ENCODE results near the gene BRIP1. TPM values are rescaled to one million over a fixed set of nuclear protein-coding genes. Genes with fewer than 3 reads are reported as not detected.
"Not testable (repeated sequence)": the region's sequence is repeated elsewhere in the genome, so short reads cannot be mapped to it uniquely, and the experiment has no call there.

The BRIP1 gene
- 10.5 TPM for polyA plus RNA-seq (2013, experiment 1 of 2; ENCODE audit: insufficient read length)
- polyA plus RNA-seq (2013, experiment 2 of 2; ENCODE audit: insufficient read length): 9.9 TPM

GRCh38 chr17:61862975-61863800 is at the start of gene BRIP1:
TSS of gene BRIP1 (minus strand) at chr17:61863528. CDS start at chr17:61861539, 1,989 bp downstream.
- DNase-seq: peak; percentile 94

DNA sequence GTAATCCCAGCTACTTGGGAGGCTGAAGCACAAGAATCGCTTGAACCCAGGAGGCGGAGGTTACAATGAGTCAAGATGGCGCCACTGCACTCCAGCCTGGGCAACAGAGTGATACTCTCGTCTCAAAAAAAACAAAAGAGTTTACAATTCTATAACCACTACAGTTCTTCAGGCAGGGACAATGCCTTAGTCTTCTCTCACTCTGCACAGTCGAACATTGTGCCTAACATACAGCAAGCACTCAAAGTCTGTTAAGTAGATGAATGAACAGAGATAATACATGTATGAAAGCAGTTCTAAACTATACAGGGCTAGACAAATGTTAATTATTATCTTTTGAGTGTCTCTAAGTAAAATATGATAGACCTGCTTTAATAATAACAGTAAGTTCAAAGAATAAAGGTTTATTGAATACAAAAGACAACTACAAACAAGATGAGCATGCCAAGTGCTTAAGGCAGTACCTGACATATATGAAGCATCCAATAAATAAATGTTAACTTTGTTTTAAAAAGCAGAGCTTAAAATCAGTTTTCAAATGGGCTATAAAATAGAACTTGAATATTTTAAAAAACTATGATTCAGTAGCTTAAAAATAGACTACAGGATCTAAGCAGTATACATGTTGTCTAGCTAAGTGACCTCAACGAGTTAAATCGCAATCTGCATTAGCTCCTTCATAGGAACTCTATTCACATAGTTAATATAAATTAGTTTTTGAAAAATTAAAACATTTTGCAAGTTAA is 45.1 kb upstream of the BRIP1 start:
- DNase-seq: no peak

DNA sequence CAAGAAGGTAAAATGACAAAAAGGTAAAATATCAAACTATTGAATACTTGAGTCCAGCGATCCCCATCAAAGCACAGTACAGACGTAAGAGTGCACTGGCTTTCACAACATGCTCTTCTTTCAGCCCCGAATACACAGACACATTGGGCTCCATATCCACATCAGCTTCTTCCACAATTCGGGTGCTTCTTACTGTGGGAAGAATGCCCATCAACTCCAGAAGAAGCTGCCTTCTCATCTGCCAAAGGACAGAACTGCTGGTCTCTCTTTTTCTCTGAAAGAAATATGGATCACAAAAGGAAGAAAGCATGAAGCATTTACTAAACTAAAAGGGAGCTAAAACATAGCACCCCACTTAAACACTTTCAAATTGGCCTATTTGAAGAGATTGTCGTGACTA is 44.0 kb upstream of the BRIP1 start:
- DNase-seq: no peak

DNA sequence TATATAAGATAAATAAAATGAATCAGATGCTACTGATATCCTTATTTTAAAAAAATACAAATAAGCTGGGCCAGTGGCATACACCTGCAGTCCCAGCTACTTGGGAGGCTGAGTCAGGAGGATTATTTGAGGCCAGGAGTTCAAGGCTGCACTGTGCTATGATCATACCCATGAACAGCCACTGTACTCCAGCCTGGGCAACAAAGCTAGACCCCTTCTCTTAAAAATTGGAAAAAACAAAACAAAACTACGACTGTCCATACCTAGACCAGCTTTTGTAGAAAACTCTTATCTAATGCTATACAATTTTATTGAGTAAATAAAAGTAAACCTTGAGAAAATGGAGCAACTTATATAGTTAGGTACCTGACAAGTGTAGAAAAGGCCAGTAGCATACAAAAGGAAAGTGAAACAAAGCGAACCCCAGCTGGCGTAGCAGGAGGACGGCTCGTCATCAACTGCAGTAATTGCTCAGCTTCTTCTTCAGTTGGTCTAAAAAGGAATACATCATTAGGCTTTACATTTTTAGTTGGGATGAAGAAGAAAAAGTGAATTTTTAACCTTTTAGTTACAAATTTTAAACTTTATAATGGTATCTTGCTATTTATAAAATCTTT is 40.9 kb upstream of the BRIP1 start:
- no peak for DNase-seq

DNA sequence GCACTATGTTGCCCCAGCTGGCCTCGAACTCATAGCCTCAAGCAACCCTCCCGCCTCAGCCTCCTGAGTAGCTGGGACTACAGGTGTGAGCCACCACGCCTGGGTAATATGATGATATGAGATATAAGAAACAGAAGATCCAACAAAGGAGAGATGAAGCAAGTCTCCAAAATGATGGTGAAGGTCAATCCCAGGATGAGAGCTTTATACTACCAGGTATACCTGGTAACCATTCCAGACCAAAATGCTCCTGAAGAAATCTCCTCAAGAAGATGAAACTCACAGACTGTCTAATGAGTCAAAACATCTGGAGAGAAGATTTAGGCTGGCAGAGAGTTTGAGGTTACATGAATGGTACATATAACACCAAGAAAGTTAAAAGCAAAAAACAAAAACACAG is 39.9 kb upstream of the BRIP1 start:
- DNase-seq: no peak

DNA sequence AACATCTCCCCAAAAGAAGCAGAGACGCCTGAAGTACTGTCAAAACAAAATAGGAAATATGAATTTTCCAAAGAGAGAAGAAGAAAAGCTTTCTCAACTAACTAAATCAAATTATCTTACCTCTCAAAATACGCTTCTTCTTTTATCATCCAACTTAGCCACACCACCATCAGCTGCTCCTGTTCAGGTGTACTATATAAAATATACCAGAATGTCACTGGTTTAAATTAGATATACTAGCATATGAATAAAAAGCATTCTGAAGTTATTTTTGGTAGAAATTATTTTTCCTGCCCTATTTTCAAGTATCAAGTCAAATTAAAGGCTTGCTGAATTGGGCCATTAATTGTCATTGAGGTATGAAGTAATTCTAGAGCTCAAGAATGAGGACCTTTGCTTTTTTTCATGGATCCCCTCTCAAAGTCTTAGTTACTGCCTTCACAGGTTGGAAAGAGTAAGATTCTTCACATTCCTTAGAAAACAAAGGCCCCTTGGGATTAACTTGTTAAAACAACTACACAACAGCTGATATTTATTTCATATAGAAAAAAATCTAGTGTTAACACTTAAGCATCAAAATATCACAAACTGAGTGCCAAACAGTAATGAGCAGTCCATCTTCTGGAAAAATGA is 34.3 kb upstream of the BRIP1 start:
- DNase-seq: no peak

DNA sequence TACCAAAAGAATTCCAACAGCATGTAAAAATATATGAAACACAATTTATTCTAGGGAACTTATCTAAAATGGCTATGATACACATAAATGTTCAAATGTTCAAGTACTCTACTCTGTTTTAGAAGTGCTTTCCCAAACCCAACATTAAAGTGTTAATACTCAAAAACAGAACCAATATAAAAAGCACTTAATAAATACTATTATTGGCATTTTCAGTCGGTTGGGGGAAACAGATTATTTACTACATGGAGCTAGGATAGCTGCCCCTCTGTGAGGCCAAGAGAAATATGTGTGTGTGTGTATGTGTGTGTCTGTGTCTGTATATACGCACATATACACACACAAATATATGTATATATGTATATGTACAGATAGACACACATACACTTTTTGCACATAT is 32.1 kb upstream of the BRIP1 start:
- no peak for DNase-seq

GRCh38 chr17:61894310-61894709 is 31.0 kb upstream of the BRIP1 start:
- DNase-seq: not testable (repeated sequence)

- not testable (repeated sequence) for DNase-seq
These were observed 24.4 kb upstream of the BRIP1 start for GRCh38 chr17:61887733-61888132.

DNA sequence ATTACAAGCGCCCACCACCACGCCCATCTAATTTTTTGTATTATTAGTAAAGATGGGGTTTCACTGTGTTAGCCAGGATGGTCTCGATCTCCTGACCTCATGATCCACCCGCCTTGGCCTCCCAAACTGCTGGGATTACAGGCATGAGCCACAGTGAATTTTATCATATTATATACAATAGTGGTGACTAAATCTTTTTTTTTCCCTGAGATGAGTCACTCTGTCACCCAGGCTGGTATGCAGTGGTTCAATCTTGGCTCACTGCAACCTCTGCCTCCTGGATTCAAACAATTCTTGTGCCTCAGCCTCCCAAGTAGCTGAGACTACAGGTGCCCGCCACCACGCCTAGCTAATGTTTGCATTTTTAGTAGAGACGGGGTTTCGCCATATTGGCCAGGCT is 22.5 kb upstream of the BRIP1 start:
- peak; percentile 32 for DNase-seq

- DNase-seq: no peak
These were observed 21.5 kb upstream of the BRIP1 start for GRCh38 chr17:61884864-61885263.

DNA sequence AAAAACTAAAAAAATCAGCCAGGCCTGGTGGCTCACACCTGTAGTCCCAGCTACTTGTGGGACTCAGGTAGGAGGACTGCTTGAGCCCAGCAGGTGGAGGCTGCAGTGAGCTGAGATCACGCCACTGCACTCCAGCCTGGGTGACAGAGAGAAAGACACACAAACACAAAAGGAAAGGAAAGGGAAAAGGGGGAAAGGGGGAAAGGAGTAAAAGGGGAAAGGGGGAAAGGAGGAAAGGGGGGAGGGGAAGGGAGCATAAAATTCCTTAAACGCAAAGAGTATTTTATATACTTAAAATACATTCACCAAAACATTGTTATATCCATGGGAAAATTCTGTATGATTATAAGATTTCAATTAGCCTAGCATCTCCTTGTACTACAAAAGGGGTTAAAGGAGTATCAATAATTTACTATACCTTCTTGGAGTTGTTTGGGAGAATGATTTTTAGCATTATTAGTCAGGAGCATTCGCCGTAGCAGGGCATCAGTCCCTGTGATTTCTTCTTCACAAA is 17.3 kb upstream of the BRIP1 start:
- DNase-seq: no peak

- no peak for DNase-seq
These were observed 15.8 kb upstream of the BRIP1 start for GRCh38 chr17:61878984-61879612.

DNA sequence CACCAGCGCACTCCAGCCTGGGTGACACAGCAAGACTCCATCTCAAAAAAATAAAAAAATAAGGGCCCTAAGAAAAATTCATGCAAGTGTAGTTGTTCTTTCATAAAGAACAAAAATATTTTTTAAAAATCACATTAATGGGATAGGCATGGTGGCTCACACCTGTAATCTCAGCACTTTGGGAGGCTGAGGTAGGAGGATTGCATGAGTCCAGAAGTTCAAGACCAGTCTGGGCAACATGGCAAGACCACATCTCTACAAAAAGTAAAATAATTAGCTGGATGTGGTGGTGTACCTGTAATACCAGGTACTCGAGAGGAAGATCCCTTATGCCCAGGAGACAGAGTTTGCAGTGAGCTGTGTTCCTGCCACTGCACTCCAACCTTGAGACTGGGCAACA is 15.2 kb upstream of the BRIP1 start:
- no peak for DNase-seq

DNA sequence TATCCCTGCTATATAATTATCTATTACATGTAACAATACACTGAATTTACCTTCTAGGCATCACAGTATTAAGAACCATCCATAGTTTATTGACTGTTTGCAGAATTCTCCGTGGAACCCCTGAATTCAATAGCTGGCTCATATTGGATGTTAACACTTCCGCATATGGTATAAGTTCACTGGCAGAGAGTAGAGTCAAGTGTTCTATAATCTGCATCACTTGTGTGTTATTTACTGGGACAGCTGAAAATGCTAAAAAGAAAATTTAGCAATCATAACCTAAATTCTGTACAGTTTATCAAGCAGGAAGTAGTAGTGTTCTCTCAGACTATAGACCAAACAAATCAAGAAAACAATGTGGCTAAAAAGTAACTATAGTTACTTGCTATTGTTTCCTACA is 14.5 kb upstream of the BRIP1 start:
- DNase-seq: no peak

- DNase-seq: no peak
These were observed 12.5 kb upstream of the BRIP1 start for GRCh38 chr17:61875804-61876203.

GRCh38 chr17:61875285-61875684 is 12.0 kb upstream of the BRIP1 start:
- no peak for DNase-seq

DNA sequence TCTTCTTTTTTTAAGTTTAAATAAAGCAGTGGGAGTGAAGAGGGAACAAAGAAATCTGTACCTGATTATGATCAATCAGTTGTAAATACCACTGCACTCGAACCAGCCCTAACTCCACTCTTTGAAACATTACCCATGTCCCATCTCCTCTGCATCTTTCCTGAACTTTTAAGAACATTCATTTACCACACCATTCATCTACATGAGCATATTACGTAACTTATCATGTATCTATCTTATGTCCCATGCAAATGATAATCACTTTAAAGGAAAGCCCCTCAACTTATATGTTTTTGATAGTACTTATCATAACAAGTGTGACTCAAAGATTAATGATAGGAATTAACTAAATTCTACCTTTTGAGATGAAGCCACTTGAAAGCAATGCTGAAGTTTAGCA is 10.7 kb upstream of the BRIP1 start:
- DNase-seq: no peak

GRCh38 chr17:61872099-61872498 is 8.8 kb upstream of the BRIP1 start:
- DNase-seq: no peak

- no peak for DNase-seq
These were observed 5.8 kb upstream of the BRIP1 start for GRCh38 chr17:61869138-61869537.

- DNase-seq: no peak
These were observed 4.7 kb upstream of the BRIP1 start for GRCh38 chr17:61868074-61868473.

DNA sequence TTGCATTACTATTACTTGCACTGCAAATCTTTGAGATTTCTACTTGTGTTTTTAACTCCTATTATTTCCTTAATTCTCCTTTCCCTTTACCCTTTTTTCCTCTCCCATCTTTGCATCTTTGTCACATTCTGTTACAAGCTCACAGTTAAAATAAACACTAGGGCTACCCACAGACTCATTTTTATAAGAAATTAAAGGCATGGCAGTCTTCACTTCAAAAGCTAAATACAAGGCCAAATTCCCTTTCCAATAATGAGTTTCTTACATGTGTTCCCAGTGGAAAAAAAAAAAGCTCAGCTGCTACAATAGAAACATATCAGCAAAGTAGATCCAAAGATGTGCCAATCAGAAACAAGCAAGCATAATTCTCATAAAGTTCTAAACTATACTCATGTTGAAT is 3.7 kb upstream of the BRIP1 start:
- no peak for DNase-seq

Measured in fibroblast of skin of scalp (primary cell).